DND-41 (cell line): ENCODE results near the gene GPC6.
"Not testable (repeated sequence)": the region's sequence is repeated elsewhere in the genome, so short reads cannot be mapped to it uniquely, and the experiment has no call there.

ENCODE experiments used
- ATAC-seq: fragments of 200-7000 bp; cut with Tn5 transposase; 3 replicates; pipeline ENCODE4 v1.9.1; 2021; ENCODE audit warnings: low read depth; ENCODE audit not compliant: insufficient read depth
- DNase-seq: peaks from one replicate; pipeline ENCODE4 v3.0.0-alpha.2; 2020
- H2AFZ ChIP-seq: 2 replicates; pipeline ENCODE4 v1.6.0; 2012; ENCODE audit warnings: low read depth, low read length
- H3K27ac ChIP-seq: 2 replicates; pipeline ENCODE4 v1.5.1; 2012; ENCODE audit warnings: low read length, inconsistent platforms
- H3K27me3 ChIP-seq: fragments of 200-600 bp; sonication (generic); 2 replicates; pipeline ENCODE4 v1.6.0; 2012; ENCODE audit warnings: low read length, mild to moderate bottlenecking, inconsistent platforms; ENCODE audit not compliant: insufficient read depth, poor library complexity
- H3K36me3 ChIP-seq: 2 replicates; pipeline ENCODE4 v1.5.1; 2012; ENCODE audit warnings: low read length, inconsistent platforms; ENCODE audit not compliant: insufficient read depth
- H3K4me1 ChIP-seq: 2 replicates; pipeline ENCODE4 v1.5.1; 2012; ENCODE audit warnings: mild to moderate bottlenecking, low read length; ENCODE audit not compliant: insufficient read depth
- H3K4me2 ChIP-seq: 2 replicates; pipeline ENCODE4 v1.6.0; 2012; ENCODE audit warnings: mild to moderate bottlenecking, moderate library complexity, low read length, inconsistent platforms; ENCODE audit not compliant: insufficient read depth
- H3K4me3 ChIP-seq, 2 experiments: fragments of 200-600 bp in 1 of 2; shearing (Covaris generic) in 1 of 2; 2 replicates each; pipeline ENCODE4 v1.5.1; 2012 to 2016; ENCODE audit warnings: inconsistent platforms in 2 of 2, low read length in 2 of 2, mild to moderate bottlenecking in 2 of 2, low read depth in 1 of 2, moderate library complexity in 1 of 2
- H3K79me2 ChIP-seq: 2 replicates; pipeline ENCODE4 v1.6.0; 2012; ENCODE audit warnings: low read length, inconsistent platforms; ENCODE audit not compliant: insufficient read depth
- H3K9ac ChIP-seq: 2 replicates; pipeline ENCODE4 v1.6.0; 2012; ENCODE audit warnings: low read depth, mild to moderate bottlenecking, inconsistent platforms, low read length, moderate library complexity
- H3K9me3 ChIP-seq: 2 replicates; pipeline ENCODE4 v1.5.1; 2012; ENCODE audit warnings: low read length, moderate library complexity, mild to moderate bottlenecking, inconsistent platforms; ENCODE audit not compliant: insufficient read depth, severe bottlenecking
- H4K20me1 ChIP-seq: 2 replicates; pipeline ENCODE4 v1.6.0; 2012; ENCODE audit warnings: low read length; ENCODE audit not compliant: insufficient read depth
- EZH2 ChIP-seq: IDR thresholded peaks from 3 replicates; pipeline ENCODE4 v1.6.1; 2012; ENCODE audit warnings: borderline replicate concordance, low read depth, mild to moderate bottlenecking, moderate library complexity, low read length, inconsistent platforms; ENCODE audit not compliant: severe bottlenecking
- TF ChIP-seq, protein P1 (sequence below): IDR thresholded peaks from 2 replicates; pipeline ENCODE4 v1.5.1; 2012; ENCODE audit warnings: borderline replicate concordance, low read length, moderate library complexity, mild to moderate bottlenecking; ENCODE audit not compliant: poor library complexity, severe bottlenecking; ENCODE audit errors: extremely low read depth

GPC6 gene

DNA sequence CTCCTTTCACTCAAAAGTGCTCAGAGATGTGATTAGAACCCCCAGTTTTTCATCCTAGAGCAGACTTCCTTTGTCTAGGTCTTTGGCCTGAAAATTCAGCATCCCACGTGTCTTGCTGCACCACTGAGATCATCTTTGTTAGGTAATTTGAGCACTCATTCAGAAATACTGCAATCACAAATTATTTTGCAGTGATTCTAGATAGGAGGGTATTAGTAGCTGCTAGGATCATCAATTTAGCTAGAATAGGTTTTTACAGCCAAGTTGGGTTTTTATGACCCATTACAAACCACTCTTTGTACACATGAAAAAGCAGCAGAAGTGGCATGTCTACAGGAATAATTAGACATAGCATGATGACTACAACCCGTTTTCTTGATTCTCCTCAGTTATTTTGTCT lies 219.6 kb downstream of the GPC6 start:
- Histone ChIP-seq H3K27me3 (no peaks in the 10 kb centered on the region), H3K9me3 (no peaks in the 10 kb centered on the region), H3K79me2 (no peaks in the 10 kb centered on the region), H3K4me2 (no peak overlapping the region), H3K9ac (no peak overlapping the region), H3K4me3 (no peak overlapping the region), H3K36me3 (no peaks in the 10 kb centered on the region), H3K4me1 (no peaks in the 10 kb centered on the region), H3K27ac (no peak overlapping the region), H4K20me1 (no peaks in the 10 kb centered on the region), H2AFZ (no peak overlapping the region)
- DNase-seq (no peak), ATAC-seq (no peak)
- TF ChIP-seq EZH2, result no peak
- TF ChIP-seq, protein P1, sequence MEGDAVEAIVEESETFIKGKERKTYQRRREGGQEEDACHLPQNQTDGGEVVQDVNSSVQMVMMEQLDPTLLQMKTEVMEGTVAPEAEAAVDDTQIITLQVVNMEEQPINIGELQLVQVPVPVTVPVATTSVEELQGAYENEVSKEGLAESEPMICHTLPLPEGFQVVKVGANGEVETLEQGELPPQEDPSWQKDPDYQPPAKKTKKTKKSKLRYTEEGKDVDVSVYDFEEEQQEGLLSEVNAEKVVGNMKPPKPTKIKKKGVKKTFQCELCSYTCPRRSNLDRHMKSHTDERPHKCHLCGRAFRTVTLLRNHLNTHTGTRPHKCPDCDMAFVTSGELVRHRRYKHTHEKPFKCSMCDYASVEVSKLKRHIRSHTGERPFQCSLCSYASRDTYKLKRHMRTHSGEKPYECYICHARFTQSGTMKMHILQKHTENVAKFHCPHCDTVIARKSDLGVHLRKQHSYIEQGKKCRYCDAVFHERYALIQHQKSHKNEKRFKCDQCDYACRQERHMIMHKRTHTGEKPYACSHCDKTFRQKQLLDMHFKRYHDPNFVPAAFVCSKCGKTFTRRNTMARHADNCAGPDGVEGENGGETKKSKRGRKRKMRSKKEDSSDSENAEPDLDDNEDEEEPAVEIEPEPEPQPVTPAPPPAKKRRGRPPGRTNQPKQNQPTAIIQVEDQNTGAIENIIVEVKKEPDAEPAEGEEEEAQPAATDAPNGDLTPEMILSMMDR, result no peak

DNA sequence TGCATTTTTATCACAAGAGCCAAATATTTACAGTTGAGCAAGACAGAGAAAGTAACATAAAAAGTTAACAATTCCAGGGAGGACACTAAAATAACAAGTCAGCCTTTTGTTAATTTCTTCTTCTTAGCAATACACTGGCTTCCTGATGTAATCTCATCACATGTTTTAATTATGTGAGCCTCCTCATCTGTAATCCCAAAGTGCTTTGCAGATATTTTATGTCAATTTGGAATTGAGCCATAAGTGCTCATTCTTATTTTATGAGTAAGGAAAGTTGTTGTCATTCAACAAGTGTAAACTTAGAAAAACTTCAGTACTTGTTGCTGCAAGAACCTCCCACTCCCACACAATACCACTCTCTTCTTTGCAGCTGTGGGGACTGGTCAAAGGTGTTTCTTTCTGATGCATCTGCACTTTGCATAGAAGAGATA lies 223.6 kb downstream of the GPC6 start:
- Histone ChIP-seq H3K9me3 (no peaks in the 10 kb centered on the region), H3K9ac (no peak overlapping the region), H3K79me2 (no peaks in the 10 kb centered on the region), H3K27me3 (no peaks in the 10 kb centered on the region), H4K20me1 (no peaks in the 10 kb centered on the region), H3K27ac (no peak overlapping the region), H3K4me3 (no peak overlapping the region), H3K4me1 (no peaks in the 10 kb centered on the region), H3K4me2 (no peak overlapping the region), H3K36me3 (no peaks in the 10 kb centered on the region), H2AFZ (no peak overlapping the region)
- DNase-seq (no peak), ATAC-seq (no peak)
- no peak for TF ChIP-seq EZH2

DNA sequence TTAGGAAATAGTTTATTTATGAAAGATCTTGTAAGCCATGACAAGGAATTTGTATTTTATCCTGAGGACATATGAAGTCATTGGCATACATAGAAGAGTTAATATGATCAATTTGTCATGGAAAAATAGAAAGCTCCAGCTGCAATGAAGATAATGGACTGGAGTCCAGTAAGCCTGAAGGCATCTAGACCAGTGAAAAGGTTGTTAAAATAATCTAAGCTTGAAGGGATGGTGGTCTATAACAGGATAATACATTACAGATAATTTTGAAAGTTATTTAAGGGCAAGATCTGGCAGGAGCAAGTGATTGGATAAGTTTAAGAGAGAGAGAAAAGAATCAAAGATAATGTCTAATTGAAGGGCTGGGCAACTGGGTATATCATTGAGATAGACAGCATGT lies 224.2 kb downstream of the GPC6 start:
- H3K4me1 ChIP-seq, result no peaks in the 10 kb centered on the region
- no peaks in the 10 kb centered on the region for H4K20me1 ChIP-seq
- no peak overlapping the region for H3K4me2 ChIP-seq
- no peaks in the 10 kb centered on the region for H3K27me3 ChIP-seq
- H3K4me3 ChIP-seq, result no peak overlapping the region
- no peaks in the 10 kb centered on the region for H3K36me3 ChIP-seq
- no peaks in the 10 kb centered on the region for H3K9me3 ChIP-seq
- no peaks in the 10 kb centered on the region for H3K79me2 ChIP-seq
- ATAC-seq (no peak), DNase-seq (no peak)
- H3K9ac ChIP-seq, result no peak overlapping the region
- no peak for TF ChIP-seq EZH2
- TF ChIP-seq, protein P1, result no peak
- H2AFZ ChIP-seq, result no peak overlapping the region
- no peak overlapping the region for H3K27ac ChIP-seq

DNA sequence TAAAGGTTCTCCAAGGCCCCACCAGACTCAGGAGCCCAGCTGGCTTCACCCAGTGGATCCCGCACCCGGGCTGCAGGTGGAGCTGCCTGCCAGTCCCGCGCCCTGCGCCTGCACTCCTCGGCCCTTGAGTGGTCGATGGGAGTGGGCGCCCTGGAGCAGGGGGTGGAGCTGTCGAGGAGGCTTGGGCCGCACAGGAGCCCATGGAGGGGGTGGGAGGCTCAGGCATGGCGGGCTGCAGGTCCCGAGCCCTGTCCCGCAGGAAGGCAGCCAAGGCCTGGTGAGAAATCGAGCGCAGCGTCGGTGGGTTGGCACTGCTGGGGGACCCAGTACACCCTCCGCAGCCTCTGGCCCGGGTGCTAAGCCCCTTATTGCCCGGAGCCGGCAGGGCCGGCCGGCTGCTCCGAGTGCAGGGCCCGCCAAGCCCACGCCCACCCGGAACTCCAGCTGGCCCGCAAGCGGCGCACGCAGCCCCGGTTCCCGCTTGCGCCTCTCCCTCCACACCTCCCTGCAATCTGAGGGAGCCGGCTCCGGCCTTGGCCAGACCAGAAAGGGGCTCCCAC lies 228.1 kb downstream of the GPC6 start:
- H3K4me1 ChIP-seq, H3K36me3 ChIP-seq, DNase-seq, H3K4me2 ChIP-seq, H3K9me3 ChIP-seq, H4K20me1 ChIP-seq, H3K27me3 ChIP-seq, H3K9ac ChIP-seq, H3K79me2 ChIP-seq, ATAC-seq, H3K27ac ChIP-seq, H2AFZ ChIP-seq, H3K4me3 ChIP-seq: not testable (repeated sequence)
